ENCODE data around the gene PRR13. TPM values are rescaled to one million over a fixed set of nuclear protein-coding genes. Genes with fewer than 3 reads are reported as not detected.
A peak's percentile ranks its signal among the peaks of the same experiment; 100 is the strongest.

PRR13 gene
- total and polyA plus RNA-seq, 2 of the 13 experiments (the other 11 are each of a cell fraction or from before 2014, with no cell fraction given) = 65.0 to 102 TPM

GRCh38 chr12:53492830-53493609 is 51.5 kb downstream of the PRR13 start (continued):
- peak; percentile 85 for TF ChIP-seq HNRNPK (IDR thresholded peaks at IDR 0.05; ENCODE audit: low read depth, low read length, poor library complexity, severe bottlenecking)
- peak; percentile 29; the same call in 1 of the 2 replicates for TF ChIP-seq SALL1 (CRISPR knock-in tag; IDR thresholded peaks at IDR 0.05)
- peak; percentile 26 for TF ChIP-seq TBL1XR1 (IDR thresholded peaks at IDR 0.05; ENCODE audit: borderline replicate concordance, low read length, partially characterized antibody)
- TF ChIP-seq SOX6 (IDR thresholded peaks at IDR 0.05) = no peak
- TF ChIP-seq SOX6 (CRISPR knock-in tag; IDR thresholded peaks at IDR 0.05) = 0 out of 2 replicates have a peak, but pooled peaks have one; percentile 23
- TF ChIP-seq ZBTB37 (CRISPR knock-in tag; IDR thresholded peaks at IDR 0.05) = no peak
- TF ChIP-seq MNT (IDR thresholded peaks at IDR 0.05) = 0 out of 2 replicates have a peak, but pooled peaks have one; percentile 8
- TF ChIP-seq ZNF501 (CRISPR knock-in tag; IDR thresholded peaks at IDR 0.05) = 0 out of 2 replicates have a peak, but pooled peaks have one; percentile 36
- no peak for TF ChIP-seq NFE2L1 (CRISPR knock-in tag; IDR thresholded peaks at IDR 0.05; ENCODE audit: borderline replicate concordance)
- peak; percentile 80; the same call in 1 of the 2 replicates for TF ChIP-seq SIN3A (IDR thresholded peaks at IDR 0.05; ENCODE audit: borderline replicate concordance, low read depth, low read length)
- peak; percentile 11; the same call in 1 of the 2 replicates for TF ChIP-seq ETV5 (CRISPR knock-in tag; IDR thresholded peaks at IDR 0.05; ENCODE audit: borderline replicate concordance)
- TF ChIP-seq KDM5B (CRISPR knock-in tag; IDR thresholded peaks at IDR 0.05; ENCODE audit: borderline replicate concordance) = peak; percentile 53; the same call in 1 of the 2 replicates
- no peak for TF ChIP-seq ETS1 (CRISPR knock-in tag; IDR thresholded peaks at IDR 0.05)
- TF ChIP-seq ZNF143 (CRISPR knock-in tag; IDR thresholded peaks at IDR 0.05) = 0 out of 2 replicates have a peak, but pooled peaks have one; percentile 48
- TF ChIP-seq RFX3 (CRISPR knock-in tag; IDR thresholded peaks at IDR 0.05) = peak; percentile 82
- TF ChIP-seq USF2 (IDR thresholded peaks at IDR 0.05; ENCODE audit: low read depth, low read length) = peak; percentile 91
- peak; percentile 94 for TF ChIP-seq USF2 (CRISPR knock-in tag; IDR thresholded peaks at IDR 0.05; ENCODE audit: borderline replicate concordance)
- TF ChIP-seq ZNF580 (CRISPR knock-in tag; IDR thresholded peaks at IDR 0.05; ENCODE audit: borderline replicate concordance, low read depth) = no peak
- peak; percentile 82; the same call in 1 of the 2 replicates for TF ChIP-seq KDM2A (CRISPR knock-in tag; IDR thresholded peaks at IDR 0.05; ENCODE audit: borderline replicate concordance, low read depth)
- no peak for TF ChIP-seq ZNF225 (CRISPR knock-in tag; IDR thresholded peaks at IDR 0.05)
- peak; percentile 60; the same call in 1 of the 2 replicates for TF ChIP-seq MYC (CRISPR knock-in tag; IDR thresholded peaks at IDR 0.05; ENCODE audit: borderline replicate concordance)
- TF ChIP-seq ZNF576 (CRISPR knock-in tag; IDR thresholded peaks at IDR 0.05) = 0 out of 2 replicates have a peak, but pooled peaks have one; percentile 66

All from HepG2 (cell line).